ENCODE results near the gene TNIK.

The TNIK gene

GRCh38 chr3:171417813-171418212, 42.4 kb downstream of the TNIK start:
- no peak overlapping the region for H3K27ac ChIP-seq
- TF ChIP-seq ZFX (IDR thresholded peaks at IDR 0.05) (no peak), CTCF (conservative IDR thresholded peaks at IDR 0.05) (no peak)

- no peak for TF ChIP-seq CTCF (conservative IDR thresholded peaks at IDR 0.05)
- no peak for TF ChIP-seq ZFX (IDR thresholded peaks at IDR 0.05)
- no peak overlapping the region for H3K27ac ChIP-seq
These were observed 43.1 kb downstream of the TNIK start for GRCh38 chr3:171417137-171417536.

- H3K27ac ChIP-seq: no peak overlapping the region
- TF ChIP-seq ZFX (IDR thresholded peaks at IDR 0.05): no peak
- TF ChIP-seq CTCF (conservative IDR thresholded peaks at IDR 0.05): no peak
These were observed 43.5 kb downstream of the TNIK start for GRCh38 chr3:171416666-171417065.

GRCh38 chr3:171416061-171416460, 44.1 kb downstream of the TNIK start:
- TF ChIP-seq ZFX (IDR thresholded peaks at IDR 0.05) (no peak), CTCF (conservative IDR thresholded peaks at IDR 0.05) (no peak)
- no peak overlapping the region for H3K27ac ChIP-seq

GRCh38 chr3:171415070-171415469, 45.1 kb downstream of the TNIK start:
- TF ChIP-seq ZFX (IDR thresholded peaks at IDR 0.05): no peak
- TF ChIP-seq CTCF (conservative IDR thresholded peaks at IDR 0.05): no peak
- no peak overlapping the region for H3K27ac ChIP-seq

GRCh38 chr3:171412473-171412872, 47.7 kb downstream of the TNIK start:
- H3K27ac ChIP-seq: no peak overlapping the region
- TF ChIP-seq ZFX (IDR thresholded peaks at IDR 0.05) (no peak), CTCF (conservative IDR thresholded peaks at IDR 0.05) (no peak)

GRCh38 chr3:171412054-171412453, 48.2 kb downstream of the TNIK start:
- no peak overlapping the region for H3K27ac ChIP-seq
- TF ChIP-seq ZFX (IDR thresholded peaks at IDR 0.05): no peak
- no peak for TF ChIP-seq CTCF (conservative IDR thresholded peaks at IDR 0.05)
